ENCODE measurements around the gene SETBP1.

Gene SETBP1

DNA sequence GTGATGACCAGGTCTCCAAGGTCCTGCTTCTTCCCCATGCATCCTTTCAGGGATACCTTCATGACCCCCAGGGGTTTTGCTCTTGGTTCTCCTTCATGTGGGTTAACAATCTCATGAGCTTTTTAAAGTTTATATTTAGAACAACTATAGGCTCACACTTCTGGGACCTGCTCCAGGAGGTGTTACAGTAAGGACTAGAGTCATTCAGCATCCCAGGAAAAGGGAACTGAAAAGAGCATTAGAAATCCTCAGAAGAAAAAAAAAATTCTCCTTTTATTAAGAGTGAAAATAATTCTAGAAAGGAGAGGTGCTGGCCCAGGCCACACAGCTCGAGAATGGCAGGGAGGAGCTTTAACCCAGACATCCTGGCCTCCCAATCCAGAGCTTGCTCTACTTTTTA is 66.5 kb downstream of the SETBP1 start:
- no peak overlapping the region for H3K4me3 ChIP-seq (ENCODE audit: low read depth, low read length)
- TF ChIP-seq POLR2A (IDR thresholded peaks at IDR 0.05; ENCODE audit: extremely low read depth, insufficient read length), result no peak
- TF ChIP-seq, protein P1, sequence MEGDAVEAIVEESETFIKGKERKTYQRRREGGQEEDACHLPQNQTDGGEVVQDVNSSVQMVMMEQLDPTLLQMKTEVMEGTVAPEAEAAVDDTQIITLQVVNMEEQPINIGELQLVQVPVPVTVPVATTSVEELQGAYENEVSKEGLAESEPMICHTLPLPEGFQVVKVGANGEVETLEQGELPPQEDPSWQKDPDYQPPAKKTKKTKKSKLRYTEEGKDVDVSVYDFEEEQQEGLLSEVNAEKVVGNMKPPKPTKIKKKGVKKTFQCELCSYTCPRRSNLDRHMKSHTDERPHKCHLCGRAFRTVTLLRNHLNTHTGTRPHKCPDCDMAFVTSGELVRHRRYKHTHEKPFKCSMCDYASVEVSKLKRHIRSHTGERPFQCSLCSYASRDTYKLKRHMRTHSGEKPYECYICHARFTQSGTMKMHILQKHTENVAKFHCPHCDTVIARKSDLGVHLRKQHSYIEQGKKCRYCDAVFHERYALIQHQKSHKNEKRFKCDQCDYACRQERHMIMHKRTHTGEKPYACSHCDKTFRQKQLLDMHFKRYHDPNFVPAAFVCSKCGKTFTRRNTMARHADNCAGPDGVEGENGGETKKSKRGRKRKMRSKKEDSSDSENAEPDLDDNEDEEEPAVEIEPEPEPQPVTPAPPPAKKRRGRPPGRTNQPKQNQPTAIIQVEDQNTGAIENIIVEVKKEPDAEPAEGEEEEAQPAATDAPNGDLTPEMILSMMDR (IDR thresholded peaks at IDR 0.05; ENCODE audit: low read depth, low read length), result no peak
- TF ChIP-seq, protein P2, sequence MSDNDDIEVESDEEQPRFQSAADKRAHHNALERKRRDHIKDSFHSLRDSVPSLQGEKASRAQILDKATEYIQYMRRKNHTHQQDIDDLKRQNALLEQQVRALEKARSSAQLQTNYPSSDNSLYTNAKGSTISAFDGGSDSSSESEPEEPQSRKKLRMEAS (IDR thresholded peaks at IDR 0.05; ENCODE audit: low read depth, low read length), result no peak
- no peak for TF ChIP-seq MYC (IDR thresholded peaks at IDR 0.05; ENCODE audit: low read depth, low read length)
- no peak for DNase-seq (ENCODE audit: low read depth)

DNA sequence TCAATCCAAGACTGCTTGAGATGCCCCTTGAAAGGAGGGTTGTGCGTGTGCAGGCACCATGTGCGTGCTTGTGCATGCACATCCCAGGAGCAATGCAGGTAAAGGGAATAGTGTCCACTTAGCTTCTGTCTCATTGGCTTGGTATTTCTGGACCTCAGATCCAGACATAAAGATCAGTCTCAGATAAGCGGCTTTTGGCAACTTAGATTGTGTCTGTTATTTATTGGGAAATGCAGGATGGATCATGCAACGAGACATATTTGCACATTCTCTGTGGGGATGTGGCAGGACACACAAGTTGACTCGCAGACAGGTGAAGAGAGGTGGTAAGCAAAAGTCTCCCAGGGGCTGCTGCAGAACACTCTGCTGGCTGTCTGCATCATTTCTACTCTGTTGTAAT is 67.9 kb downstream of the SETBP1 start:
- TF ChIP-seq, protein P2 (IDR thresholded peaks at IDR 0.05; ENCODE audit: low read depth, low read length), result no peak
- TF ChIP-seq POLR2A (IDR thresholded peaks at IDR 0.05; ENCODE audit: extremely low read depth, insufficient read length), result no peak
- TF ChIP-seq MYC (IDR thresholded peaks at IDR 0.05; ENCODE audit: low read depth, low read length), result no peak
- TF ChIP-seq, protein P1 (IDR thresholded peaks at IDR 0.05; ENCODE audit: low read depth, low read length), result no peak
- H3K4me3 ChIP-seq (ENCODE audit: low read depth, low read length), result no peak overlapping the region
- DNase-seq (ENCODE audit: low read depth), result no peak

DNA sequence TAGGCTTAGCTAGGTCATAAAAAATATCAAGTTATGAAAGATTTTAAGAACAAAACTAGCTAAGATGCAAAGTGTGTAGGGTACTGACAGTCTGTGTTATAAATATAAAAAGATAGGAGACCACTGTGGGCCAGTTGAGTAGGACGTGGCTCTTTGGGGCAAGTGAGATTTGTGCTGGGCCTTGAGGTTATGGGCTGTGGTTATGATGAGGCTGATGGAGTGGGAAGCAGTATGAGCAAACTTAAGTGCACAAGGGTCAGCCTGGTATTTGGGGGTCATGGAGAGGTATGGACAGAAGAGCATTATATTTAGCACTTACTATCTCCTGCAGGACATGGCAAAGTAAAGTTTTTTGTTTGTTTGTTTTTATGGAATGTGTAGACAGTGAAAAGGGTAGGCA is 70.1 kb downstream of the SETBP1 start:
- DNase-seq (ENCODE audit: low read depth), result no peak
- no peak for TF ChIP-seq POLR2A (IDR thresholded peaks at IDR 0.05; ENCODE audit: extremely low read depth, insufficient read length)
- TF ChIP-seq, protein P2 (IDR thresholded peaks at IDR 0.05; ENCODE audit: low read depth, low read length), result no peak
- H3K4me3 ChIP-seq (ENCODE audit: low read depth, low read length), result no peak overlapping the region

DNA sequence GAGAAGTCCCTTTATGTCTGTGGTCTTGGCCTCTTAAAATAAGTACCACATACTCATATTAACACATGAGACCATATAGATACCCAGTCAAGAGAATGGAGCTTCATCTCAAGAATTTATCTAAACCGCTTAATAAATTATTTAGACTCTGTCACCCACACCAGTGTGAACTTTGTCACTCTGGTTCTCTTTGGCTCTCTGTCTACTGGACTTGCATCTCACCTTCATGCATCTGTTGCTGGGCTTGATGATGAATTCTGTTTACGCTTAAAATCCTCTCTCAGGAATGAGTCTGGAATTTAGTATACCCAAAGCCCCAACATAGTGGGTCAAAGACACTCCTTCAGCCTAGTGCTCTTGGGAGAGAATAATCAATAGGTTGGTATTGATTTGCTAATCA is 73.9 kb downstream of the SETBP1 start:
- TF ChIP-seq POLR2A (IDR thresholded peaks at IDR 0.05; ENCODE audit: extremely low read depth, insufficient read length) (no peak), MYC (IDR thresholded peaks at IDR 0.05; ENCODE audit: low read depth, low read length) (no peak)
- TF ChIP-seq, protein P1 (IDR thresholded peaks at IDR 0.05; ENCODE audit: low read depth, low read length), result no peak
- TF ChIP-seq, protein P2 (IDR thresholded peaks at IDR 0.05; ENCODE audit: low read depth, low read length), result no peak
- no peak for DNase-seq (ENCODE audit: low read depth)
- no peak overlapping the region for H3K4me3 ChIP-seq (ENCODE audit: low read depth, low read length)

DNA sequence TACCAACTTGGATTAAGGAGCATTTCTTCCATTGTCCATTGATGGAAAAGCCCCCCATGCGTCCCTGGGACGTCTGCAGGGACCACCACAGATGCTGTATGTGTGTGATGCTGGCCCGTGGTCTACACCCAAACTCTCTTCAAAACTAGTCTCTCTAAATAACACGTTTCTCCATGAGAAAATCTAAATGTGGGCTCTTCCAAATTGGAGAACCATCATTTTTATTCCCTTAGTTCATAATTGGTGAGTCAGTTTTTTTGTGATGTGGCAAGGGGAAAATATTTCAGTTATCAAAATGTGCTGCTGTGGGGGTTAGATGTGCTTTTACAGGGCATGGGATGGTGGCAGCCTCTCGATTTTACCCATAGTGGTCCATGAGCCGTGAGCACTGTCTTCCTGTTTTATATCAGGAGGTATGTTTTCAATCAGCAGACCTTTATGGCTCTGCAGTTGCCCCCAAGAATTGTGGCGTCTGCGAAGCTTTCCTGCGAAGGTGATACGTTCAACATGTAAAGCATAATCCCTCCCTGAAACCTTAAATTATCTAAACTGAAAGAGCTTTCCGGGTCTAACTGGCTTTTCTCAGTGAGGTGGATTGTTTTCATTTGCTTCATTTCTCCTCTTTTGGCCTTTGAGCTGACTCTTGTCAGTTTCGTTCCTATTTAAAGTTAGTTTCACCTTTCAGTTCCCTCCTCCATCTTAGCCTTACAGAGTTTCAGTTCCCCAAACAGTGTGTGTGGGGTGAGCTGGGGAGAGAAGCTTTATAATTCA is 78.4 kb downstream of the SETBP1 start:
- peak; percentile 48 for DNase-seq (ENCODE audit: low read depth)
- TF ChIP-seq POLR2A (IDR thresholded peaks at IDR 0.05; ENCODE audit: extremely low read depth, insufficient read length) (no peak), MYC (IDR thresholded peaks at IDR 0.05; ENCODE audit: low read depth, low read length) (no peak)
- TF ChIP-seq, protein P1 (IDR thresholded peaks at IDR 0.05; ENCODE audit: low read depth, low read length), result no peak
- TF ChIP-seq, protein P2 (IDR thresholded peaks at IDR 0.05; ENCODE audit: low read depth, low read length), result no peak
- H3K4me3 ChIP-seq (ENCODE audit: low read depth, low read length), result peak overlapping the region; percentile 25

DNA sequence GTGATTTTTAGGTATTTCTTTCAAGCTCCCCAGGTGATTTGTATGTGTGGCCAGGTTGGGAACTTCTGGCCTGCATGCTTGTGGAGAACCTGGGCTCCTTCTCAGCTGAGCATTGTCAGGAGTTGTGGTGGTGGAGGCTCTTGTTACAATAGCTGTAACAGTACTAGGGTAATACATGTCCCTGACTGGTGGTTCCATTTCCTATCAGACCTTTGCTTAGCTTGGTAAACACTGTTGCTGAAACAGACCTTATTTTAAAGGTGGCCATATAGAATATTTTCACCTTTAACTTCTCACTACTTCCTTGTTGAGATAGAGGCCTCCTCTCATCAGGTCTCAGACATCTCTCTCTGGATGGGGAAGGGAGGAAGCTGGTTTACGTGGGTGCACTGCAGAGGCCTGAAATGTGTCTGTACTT is 79.2 kb downstream of the SETBP1 start:
- H3K4me3 ChIP-seq (ENCODE audit: low read depth, low read length), result no peak overlapping the region
- DNase-seq (ENCODE audit: low read depth), result no peak
- no peak for TF ChIP-seq MYC (IDR thresholded peaks at IDR 0.05; ENCODE audit: low read depth, low read length)

Data from NB4 (cell line).